Endothelial cell of umbilical vein (primary cell): ENCODE data around the gene CCDC142.

Experiments
- JUN ChIP-seq: IDR thresholded peaks from 2 replicates; pipeline ENCODE4 v1.6.1; 2011; ENCODE audit warnings: borderline replicate concordance, low read depth; ENCODE audit not compliant: insufficient read length, insufficient read depth
- MYC ChIP-seq: IDR thresholded peaks from one replicate; pipeline ENCODE4 v1.6.1; 2011; ENCODE audit warnings: mild to moderate bottlenecking, low read depth, low read length
- POLR2A ChIP-seq: IDR thresholded peaks from 2 replicates; pipeline ENCODE4 v1.6.1; 2012; ENCODE audit warnings: low read depth, mild to moderate bottlenecking, control low read depth, low read length
- POLR2AphosphoS5 ChIP-seq: IDR thresholded peaks from 2 replicates; pipeline ENCODE4 v1.6.1; 2012; ENCODE audit warnings: low read depth, mild to moderate bottlenecking, control low read depth, low read length, moderate library complexity; ENCODE audit not compliant: insufficient read depth
- TF ChIP-seq, protein P1 (sequence below), 2 donors: IDR thresholded peaks; 1 replicate in 1 of 2; 2 replicates in 1 of 2; pipeline ENCODE4 v1.5.1; 2011; ENCODE audit warnings: low read length in 2 of 2, mild to moderate bottlenecking in 2 of 2, moderate library complexity in 2 of 2, control low read depth in 1 of 2, inconsistent platforms in 1 of 2, low read depth in 1 of 2; ENCODE audit not compliant: insufficient read depth in 1 of 2; ENCODE audit errors: extremely low read depth in 1 of 2
- TF ChIP-seq, protein P2 (sequence below): IDR thresholded peaks from 2 replicates; pipeline ENCODE4 v1.6.1; 2011; ENCODE audit not compliant: insufficient read depth, insufficient read length

DNA sequence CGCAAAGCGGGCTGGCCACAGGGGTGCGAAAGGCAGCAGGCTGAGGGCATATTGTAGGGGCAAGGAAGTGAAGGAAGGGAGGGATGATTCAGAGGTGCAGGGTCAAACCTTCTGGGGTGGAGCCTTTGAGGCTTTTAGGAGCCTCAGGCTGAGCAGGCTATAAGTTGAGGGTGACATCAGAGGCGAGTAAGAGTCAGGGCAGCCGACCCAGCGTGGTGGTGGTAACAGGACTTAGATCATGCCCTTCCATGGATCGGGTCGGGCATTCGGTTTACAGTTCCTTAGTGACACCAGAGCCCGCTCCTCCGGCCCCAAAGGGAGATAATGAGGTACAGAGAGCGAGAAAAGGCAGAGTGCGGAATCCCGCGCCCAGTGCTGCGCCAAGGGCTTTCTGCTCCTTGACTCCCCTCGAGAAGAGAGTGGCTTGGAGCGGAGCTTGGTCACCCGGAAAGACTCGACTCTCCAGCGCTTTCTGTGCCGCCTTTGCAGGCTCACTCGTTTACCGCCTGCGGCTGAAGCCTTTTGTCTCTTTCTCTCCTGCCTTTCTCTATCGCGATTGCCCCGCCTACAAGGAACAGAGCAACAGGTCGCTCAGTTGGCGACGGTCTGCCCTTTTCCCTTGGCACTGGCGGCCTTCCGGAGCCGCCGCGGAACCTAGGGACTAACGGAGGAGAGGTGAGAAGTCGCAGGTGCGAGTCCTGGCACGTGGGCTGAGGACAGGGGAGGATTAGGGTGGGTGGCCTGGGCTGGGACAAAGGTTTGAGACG is 15.9 kb upstream of the CCDC142 start:
- TF ChIP-seq JUN, result no peak
- TF ChIP-seq, protein P1, sequence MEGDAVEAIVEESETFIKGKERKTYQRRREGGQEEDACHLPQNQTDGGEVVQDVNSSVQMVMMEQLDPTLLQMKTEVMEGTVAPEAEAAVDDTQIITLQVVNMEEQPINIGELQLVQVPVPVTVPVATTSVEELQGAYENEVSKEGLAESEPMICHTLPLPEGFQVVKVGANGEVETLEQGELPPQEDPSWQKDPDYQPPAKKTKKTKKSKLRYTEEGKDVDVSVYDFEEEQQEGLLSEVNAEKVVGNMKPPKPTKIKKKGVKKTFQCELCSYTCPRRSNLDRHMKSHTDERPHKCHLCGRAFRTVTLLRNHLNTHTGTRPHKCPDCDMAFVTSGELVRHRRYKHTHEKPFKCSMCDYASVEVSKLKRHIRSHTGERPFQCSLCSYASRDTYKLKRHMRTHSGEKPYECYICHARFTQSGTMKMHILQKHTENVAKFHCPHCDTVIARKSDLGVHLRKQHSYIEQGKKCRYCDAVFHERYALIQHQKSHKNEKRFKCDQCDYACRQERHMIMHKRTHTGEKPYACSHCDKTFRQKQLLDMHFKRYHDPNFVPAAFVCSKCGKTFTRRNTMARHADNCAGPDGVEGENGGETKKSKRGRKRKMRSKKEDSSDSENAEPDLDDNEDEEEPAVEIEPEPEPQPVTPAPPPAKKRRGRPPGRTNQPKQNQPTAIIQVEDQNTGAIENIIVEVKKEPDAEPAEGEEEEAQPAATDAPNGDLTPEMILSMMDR (IDR thresholded peaks at IDR 0.05; ENCODE audit: extremely low read depth in 1 of 2, insufficient read depth in 1 of 2, low read depth in 1 of 2, low read length in 2 of 2), result no peak
- TF ChIP-seq POLR2A, result no peak
- no peak for TF ChIP-seq MYC
- no peak for TF ChIP-seq POLR2AphosphoS5
- TF ChIP-seq, protein P2, sequence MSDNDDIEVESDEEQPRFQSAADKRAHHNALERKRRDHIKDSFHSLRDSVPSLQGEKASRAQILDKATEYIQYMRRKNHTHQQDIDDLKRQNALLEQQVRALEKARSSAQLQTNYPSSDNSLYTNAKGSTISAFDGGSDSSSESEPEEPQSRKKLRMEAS, result no peak
